ENCODE data around the gene OR9I1. TPM values are rescaled to one million over a fixed set of nuclear protein-coding genes. Genes with fewer than 3 reads are reported as not detected.

Gene OR9I1
- total and polyA plus RNA-seq, 2 of the 13 experiments (the other 11 are each of a cell fraction or from before 2014, with no cell fraction given): not detected

- TF ChIP-seq ZBTB10 (CRISPR knock-in tag; IDR thresholded peaks at IDR 0.05; ENCODE audit: borderline replicate concordance) (no peak), GTF3A (CRISPR knock-in tag; conservative IDR thresholded peaks at IDR 0.05) (no peak), TSC22D2 (CRISPR knock-in tag; IDR thresholded peaks at IDR 0.05; ENCODE audit: borderline replicate concordance) (no peak)
These were observed 9.8 kb upstream of the OR9I1 start (continued) for GRCh38 chr11:58135171-58135570.

DNA sequence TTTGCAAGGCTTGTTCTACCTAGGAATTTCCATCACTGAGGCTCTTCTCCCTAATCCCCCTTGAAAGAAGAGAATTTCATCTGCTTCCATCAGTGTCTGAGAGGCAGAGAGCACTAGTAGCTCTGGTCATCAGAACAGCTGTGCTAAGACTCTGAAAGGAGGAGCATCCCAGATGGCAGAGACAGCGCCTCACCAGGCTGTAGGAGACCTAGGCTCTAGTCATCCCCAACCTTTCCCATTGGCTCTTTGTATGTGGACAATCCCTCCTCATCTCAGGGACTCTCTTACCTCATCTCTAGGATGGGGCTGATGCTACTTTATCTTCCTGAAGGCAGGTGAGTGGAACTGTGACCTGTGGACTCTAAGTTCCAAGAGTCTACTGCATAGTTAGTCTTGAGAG is 8.8 kb upstream of the OR9I1 start:
- BruUV-seq (replicated peaks): no TSS peak
- FAIRE-seq: no peak
- in situ Hi-C loops (cut with HindIII; ENCODE audit: extremely low pct_ligation_motif_present, low pct_unique_long_range_greater_than_20kb) (no loop called here), intact Hi-C loops (cut with micrococcal nuclease; ENCODE audit: unreplicated experiment) (no loop called here)
- Histone ChIP-seq H3K9me3 (ENCODE audit: low read length) (no peaks in the 10 kb centered on the region), H3K27ac (ENCODE audit: extremely low read length, insufficient read depth, low read length) (no peak overlapping the region), H3K79me2 (ENCODE audit: insufficient read depth, low read length) (no peaks in the 10 kb centered on the region), H3K9ac (ENCODE audit: insufficient read depth, low read depth, low read length) (no peak overlapping the region), H3K4me2 (ENCODE audit: low read depth, low read length) (no peak overlapping the region), H4K20me1 (ENCODE audit: insufficient read depth, low read length) (no peaks in the 10 kb centered on the region), H3K36me3 (replicated peaks in 1 of 2; ENCODE audit: control insufficient read depth in 1 of 2, insufficient read depth in 2 of 2, low read length in 2 of 2) (no peaks in the 10 kb centered on the region), H2AFZ (ENCODE audit: low read length) (no peak overlapping the region), H3K4me3 (replicated peaks in 1 of 3; ENCODE audit: insufficient read depth in 1 of 3, low read depth in 2 of 3, low read length in 3 of 3) (no peak overlapping the region), H3K27me3 (ENCODE audit: control insufficient read depth in 1 of 2, insufficient read depth in 2 of 2, low read length in 2 of 2) (no peaks in the 10 kb centered on the region; a peak in 2 of 5 replicates), H3K4me1 (ENCODE audit: insufficient read depth, low read length) (peaks cover 11% of the 10 kb centered on the region)
- DNase-seq (ENCODE audit: low spot score): no peak
- ChIA-PET POLR2A (no interaction called here), CTCF (ENCODE audit: low intra/inter-chr PET ratio, low total read pairs) (no interaction called here)
- no peak; the same call in 2 of the 3 replicates for ATAC-seq
- TF ChIP-seq, protein P1, sequence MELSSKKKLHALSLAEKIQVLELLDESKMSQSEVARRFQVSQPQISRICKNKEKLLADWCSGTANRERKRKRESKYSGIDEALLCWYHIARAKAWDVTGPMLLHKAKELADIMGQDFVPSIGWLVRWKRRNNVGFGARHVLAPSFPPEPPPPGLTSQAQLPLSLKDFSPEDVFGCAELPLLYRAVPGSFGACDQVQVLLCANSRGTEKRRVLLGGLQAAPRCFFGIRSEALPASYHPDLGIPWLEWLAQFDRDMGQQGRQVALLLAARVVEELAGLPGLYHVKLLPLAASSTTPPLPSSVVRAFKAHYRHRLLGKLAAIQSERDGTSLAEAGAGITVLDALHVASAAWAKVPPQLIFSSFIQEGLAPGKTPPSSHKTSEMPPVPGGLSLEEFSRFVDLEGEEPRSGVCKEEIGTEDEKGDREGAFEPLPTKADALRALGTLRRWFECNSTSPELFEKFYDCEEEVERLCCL (CRISPR knock-in tag; IDR thresholded peaks at IDR 0.05; ENCODE audit: borderline replicate concordance): no peak
- no peak for TF ChIP-seq TMF1 (CRISPR knock-in tag; IDR thresholded peaks at IDR 0.05; ENCODE audit: low read depth)
- TF ChIP-seq HIVEP1 (CRISPR knock-in tag; IDR thresholded peaks at IDR 0.05): no peak
- TF ChIP-seq ZNF782 (CRISPR knock-in tag; IDR thresholded peaks at IDR 0.05; ENCODE audit: borderline replicate concordance): no peak
- TF ChIP-seq ZNF615 (CRISPR knock-in tag; IDR thresholded peaks at IDR 0.05; ENCODE audit: borderline replicate concordance): no peak
- 100% methylated on average over 1 of the region's 1 CpG for WGBS (ENCODE audit: low lambda C conversion rate)
